KOPT-K1 (cell line): ENCODE measurements around the gene SMIM3.
"Not testable (repeated sequence)": the region's sequence is repeated elsewhere in the genome, so short reads cannot be mapped to it uniquely, and the experiment has no call there.

Source experiments
- H3K27ac ChIP-seq: fragments of 200-600 bp; sonication (generic); 2 replicates; pipeline ENCODE4 v1.5.1; 2016; ENCODE audit warnings: antibody characterized with exemption, mild to moderate bottlenecking, low read depth, low read length; ENCODE audit not compliant: poor library complexity, severe bottlenecking
- H3K36me3 ChIP-seq: fragments of 200-600 bp; sonication (generic); 2 replicates; pipeline ENCODE4 v1.5.1; 2017; ENCODE audit warnings: antibody characterized with exemption, mild to moderate bottlenecking, low read length, moderate library complexity; ENCODE audit not compliant: insufficient read depth
- H3K9me3 ChIP-seq: fragments of 200-600 bp; sonication (generic); 2 replicates; pipeline ENCODE4 v1.5.1; 2017; ENCODE audit warnings: antibody characterized with exemption, low read length, mild to moderate bottlenecking; ENCODE audit not compliant: insufficient read depth, poor library complexity, severe bottlenecking

The SMIM3 gene

DNA sequence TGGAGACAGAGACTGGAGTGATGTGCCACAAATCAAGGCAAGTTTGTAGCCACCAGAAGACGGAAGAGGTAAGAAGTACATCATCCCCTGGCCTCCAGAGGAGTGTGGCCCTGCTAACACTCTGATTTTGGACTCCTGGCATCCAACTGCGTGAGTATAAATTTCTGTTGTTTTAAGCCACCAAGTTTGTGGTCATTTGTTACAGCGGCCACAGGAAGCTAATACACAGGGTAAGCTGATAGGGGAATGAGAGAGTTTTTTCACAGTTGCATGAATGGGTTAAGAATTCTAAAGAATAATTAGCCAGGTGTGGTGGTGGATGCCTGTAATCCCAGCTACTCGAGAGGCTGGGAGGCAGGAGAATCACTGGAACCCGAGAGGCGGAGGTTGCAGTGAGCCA, 25.8 kb downstream of the SMIM3 start:
- Histone ChIP-seq H3K36me3 (no peaks in the 10 kb centered on the region), H3K9me3 (no peaks in the 10 kb centered on the region), H3K27ac (no peak overlapping the region)

DNA sequence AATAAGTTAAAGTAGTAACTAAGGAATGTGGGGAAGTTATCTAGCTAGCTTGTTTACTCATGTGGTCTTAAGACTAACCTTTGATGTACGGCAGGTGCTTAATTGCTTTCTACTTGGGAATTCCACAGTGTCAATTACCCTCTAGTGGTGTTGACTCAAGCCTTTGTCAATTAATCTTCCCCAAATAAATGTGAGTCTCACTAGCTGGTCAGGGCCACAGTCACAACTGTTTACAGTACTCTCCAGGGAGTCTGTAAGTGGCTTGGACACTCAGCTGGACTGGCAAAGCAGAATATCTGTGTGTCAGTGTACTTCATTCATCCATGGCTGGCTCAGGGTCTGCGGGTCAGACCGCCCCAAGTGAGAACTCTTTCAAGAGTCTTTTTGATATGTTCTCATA, 30.8 kb downstream of the SMIM3 start:
- H3K27ac ChIP-seq = no peak overlapping the region
- H3K9me3 ChIP-seq = no peaks in the 10 kb centered on the region
- no peaks in the 10 kb centered on the region for H3K36me3 ChIP-seq

DNA sequence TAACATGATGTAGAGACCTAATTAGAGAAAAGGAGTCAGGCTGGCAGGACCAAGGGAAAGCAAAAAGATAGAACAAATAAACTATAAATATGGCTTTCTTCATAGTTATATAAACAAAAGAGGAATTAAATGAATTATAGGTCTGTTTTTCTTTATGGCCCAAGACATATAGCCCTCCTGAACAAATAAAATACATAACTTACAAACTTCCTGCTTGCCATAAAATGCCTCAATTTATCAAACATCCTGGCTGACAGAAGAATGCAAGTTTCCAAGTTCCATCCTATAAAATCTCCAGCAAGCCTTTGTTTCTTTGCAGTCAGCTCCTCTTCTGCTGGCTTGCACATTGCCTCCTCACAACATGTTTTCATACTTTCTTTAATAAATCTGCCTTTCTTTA, 36.5 kb downstream of the SMIM3 start:
- H3K36me3 ChIP-seq = no peaks in the 10 kb centered on the region
- H3K27ac ChIP-seq = no peak overlapping the region
- peaks cover 10% of the 10 kb centered on the region for H3K9me3 ChIP-seq

DNA sequence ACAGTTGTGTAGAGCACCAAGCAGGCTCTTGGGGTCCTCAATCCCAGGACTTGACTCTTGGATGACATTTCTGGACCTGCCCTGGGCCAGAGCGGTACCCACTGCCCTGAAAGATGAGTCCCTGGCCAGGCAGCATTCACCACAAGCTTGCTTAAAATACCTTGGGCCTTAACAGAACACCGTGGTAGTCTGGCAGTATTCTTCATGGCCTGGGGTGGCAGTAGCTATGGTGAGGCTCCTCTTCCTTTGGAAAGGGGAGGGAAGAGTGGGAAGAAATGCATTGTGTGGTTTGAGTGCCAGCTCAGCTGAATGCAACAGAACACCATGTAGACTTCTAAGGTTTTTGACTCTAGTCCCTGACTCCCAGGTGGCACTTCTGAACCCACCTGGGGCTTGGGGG, 38.4 kb downstream of the SMIM3 start:
- Histone ChIP-seq H3K36me3 (no peaks in the 10 kb centered on the region), H3K9me3 (peaks cover 10% of the 10 kb centered on the region), H3K27ac (no peak overlapping the region)

DNA sequence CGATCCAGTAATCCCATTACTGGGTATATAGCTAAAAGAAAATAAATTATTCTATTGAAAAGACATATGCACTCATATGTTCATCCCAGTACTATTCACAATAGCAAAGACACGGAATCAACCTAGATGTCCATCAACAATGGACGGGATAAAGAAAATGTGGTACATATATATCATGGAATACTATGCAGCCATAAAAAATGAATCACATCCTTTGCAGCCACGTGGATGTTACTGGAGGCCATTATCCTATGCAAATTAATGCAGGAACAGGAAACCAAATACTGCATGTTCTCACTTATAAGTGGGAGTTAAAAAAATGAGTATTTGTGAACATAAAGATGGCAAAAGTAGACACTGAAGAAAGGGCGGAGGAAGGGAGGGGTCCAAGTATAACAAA, 51.2 kb downstream of the SMIM3 start:
- Histone ChIP-seq H3K9me3 (no peaks in the 10 kb centered on the region), H3K27ac (no peak overlapping the region), H3K36me3 (no peaks in the 10 kb centered on the region)

DNA sequence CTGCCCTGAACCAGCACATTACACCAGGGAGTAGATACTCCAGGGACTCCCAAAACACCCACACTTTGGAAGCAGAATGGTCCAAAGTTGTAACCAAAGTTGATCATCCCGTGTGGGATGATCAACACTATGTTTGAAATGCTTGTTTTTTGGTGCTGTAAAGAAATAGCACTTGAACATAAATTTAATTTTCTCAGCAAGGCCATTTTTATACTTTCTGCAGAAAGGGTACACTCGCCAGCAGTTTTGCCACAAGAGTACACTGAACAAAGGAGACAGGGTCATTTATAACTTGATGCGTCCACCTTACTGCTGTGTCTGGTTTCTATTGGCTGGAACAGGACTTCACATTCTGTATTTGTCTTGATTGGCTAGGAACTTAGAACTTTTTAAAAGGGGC, 53.3 kb downstream of the SMIM3 start:
- H3K9me3 ChIP-seq, H3K36me3 ChIP-seq, H3K27ac ChIP-seq: not testable (repeated sequence)

DNA sequence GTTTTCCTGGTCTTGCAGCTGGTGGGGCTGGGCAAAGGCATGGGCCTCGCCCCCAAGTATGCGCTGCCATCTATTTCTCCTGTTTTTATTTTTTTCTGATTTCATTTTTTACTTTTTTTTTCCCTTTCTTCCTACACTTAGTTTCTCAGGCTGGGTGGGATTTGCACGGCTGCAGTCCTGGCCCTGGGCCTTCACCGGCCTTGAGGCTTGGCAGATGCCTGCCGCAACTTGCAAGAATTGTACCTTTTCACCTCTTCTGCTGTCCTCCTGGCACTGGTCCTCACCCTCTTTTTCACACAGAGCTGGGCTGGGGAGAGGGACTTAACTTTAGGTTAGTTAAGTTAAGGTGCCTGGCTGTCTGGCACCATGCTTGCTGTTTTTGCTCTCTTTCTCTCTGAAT, 57.5 kb downstream of the SMIM3 start:
- Histone ChIP-seq H3K27ac (no peak overlapping the region), H3K36me3 (no peaks in the 10 kb centered on the region), H3K9me3 (no peaks in the 10 kb centered on the region)

DNA sequence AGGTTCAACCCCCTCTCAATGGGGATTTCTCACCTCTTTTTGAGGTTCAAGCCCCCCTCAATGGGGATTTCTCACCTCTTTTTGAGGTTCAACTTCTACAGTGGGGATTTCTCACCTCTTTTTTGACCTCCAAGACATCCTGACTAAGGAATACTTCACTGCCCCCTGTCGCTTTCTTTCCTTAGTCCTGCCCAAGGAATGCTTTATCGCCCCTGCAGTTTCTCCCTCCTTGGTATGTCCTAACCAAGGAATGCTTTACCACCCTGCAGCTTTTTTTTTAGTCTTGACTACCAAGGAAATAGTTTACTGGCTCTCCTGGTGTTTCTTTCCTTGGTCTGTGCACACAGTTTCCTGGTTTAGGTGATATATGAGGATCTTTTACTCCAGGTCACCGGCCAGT, 58.1 kb downstream of the SMIM3 start:
- H3K27ac ChIP-seq = no peak overlapping the region
- H3K36me3 ChIP-seq = no peaks in the 10 kb centered on the region
- no peaks in the 10 kb centered on the region for H3K9me3 ChIP-seq

DNA sequence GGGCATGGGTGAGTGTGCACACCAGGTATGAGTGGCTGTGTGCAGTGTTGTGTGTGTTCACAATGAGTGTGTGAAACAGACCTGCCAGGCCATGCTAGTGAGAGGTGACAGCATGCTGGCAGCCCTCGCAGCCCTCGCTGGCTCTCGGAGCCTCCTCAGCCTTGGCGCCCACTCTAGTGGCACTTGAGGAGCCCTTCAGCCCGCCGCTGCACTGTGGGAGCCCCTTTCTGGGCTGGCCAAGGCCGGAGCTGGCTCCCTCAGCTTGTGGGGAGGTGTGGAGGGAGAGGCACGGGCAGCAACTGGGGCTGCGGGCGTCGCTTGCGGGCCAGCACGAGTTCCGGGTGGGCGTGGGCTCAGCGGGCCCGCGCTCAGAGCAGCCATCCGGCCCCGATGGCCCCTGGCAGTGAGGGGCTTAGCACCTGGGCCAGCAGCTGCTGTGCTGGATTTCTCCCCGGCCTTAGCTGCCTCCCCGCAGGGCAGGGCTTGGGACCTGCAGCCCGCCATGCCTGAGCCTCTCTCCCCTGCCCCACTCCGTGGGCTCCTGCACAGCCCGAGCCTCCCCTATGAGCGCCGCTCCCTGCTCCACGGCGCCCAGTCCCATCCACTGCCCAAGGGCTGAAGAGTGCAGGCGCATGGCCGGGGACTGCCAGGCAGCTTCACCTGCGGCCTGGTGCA, 66.8 kb downstream of the SMIM3 start:
- H3K27ac ChIP-seq, H3K36me3 ChIP-seq, H3K9me3 ChIP-seq: not testable (repeated sequence)

DNA sequence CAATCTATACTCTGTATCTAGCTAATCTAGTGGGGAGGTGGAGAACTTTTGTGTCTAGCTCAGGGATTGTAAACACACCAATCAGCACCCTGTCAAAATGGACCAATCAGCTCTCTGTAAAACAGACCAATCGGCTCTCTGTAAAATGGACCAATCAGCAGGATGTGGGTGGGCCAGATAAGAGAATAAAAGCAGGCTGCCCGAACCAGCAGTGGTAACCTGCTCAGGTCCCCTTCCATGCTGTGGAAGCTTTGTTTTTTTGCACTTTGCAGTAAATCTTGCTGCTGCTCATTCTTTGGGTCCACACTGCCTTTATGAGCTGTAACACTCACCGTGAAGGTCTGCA, 67.7 kb downstream of the SMIM3 start, which contains the start of gene IRGM:
IRGM (plus strand) TSS at position 214 of the 346 bp plus-strand sequence. CDS start 1,603 bp downstream, outside the sequence.
- H3K27ac ChIP-seq, H3K9me3 ChIP-seq, H3K36me3 ChIP-seq: not testable (repeated sequence)
